ENCODE measurements around the gene CABCOCO1. TPM values are rescaled to one million over a fixed set of nuclear protein-coding genes. Genes with fewer than 3 reads are reported as not detected.

CABCOCO1 gene
- total and polyA plus RNA-seq, 2 of the 13 experiments (the other 11 are each of a cell fraction or from before 2014, with no cell fraction given) = not detected

- TF ChIP-seq ZBTB39 (CRISPR knock-in tag; IDR thresholded peaks at IDR 0.05) = no peak
- no peak for TF ChIP-seq ZNF784 (CRISPR knock-in tag; IDR thresholded peaks at IDR 0.05; ENCODE audit: borderline replicate concordance)
- no peak for TF ChIP-seq ZMYM3 (CRISPR knock-in tag; IDR thresholded peaks at IDR 0.05)
- TF ChIP-seq ARNTL (CRISPR knock-in tag; IDR thresholded peaks at IDR 0.05) = no peak
- no peak for TF ChIP-seq KLF6 (CRISPR knock-in tag; IDR thresholded peaks at IDR 0.05)
Observed at GRCh38 chr10:61682323-61682722, 19.6 kb downstream of the CABCOCO1 start (continued).

- H3K4me3 ChIP-seq (replicated peaks in 1 of 3; ENCODE audit: insufficient read depth in 1 of 3, low read depth in 2 of 3, low read length in 3 of 3) = no peak overlapping the region
- no peak overlapping the region for H3K27ac ChIP-seq (ENCODE audit: extremely low read length, insufficient read depth, low read length)
- FAIRE-seq = no peak
- no peak for DNase-seq (ENCODE audit: low spot score)
- TF ChIP-seq ZNF207 (IDR thresholded peaks at IDR 0.05; ENCODE audit: borderline replicate concordance) (no peak), ZNF446 (CRISPR knock-in tag; IDR thresholded peaks at IDR 0.05) (no peak), REXO4 (CRISPR knock-in tag; IDR thresholded peaks at IDR 0.05; ENCODE audit: borderline replicate concordance) (no peak), BORCS8-MEF2B (CRISPR knock-in tag; IDR thresholded peaks at IDR 0.05) (no peak), ZNF276 (CRISPR knock-in tag; IDR thresholded peaks at IDR 0.05; ENCODE audit: low read depth) (no peak), FOXM1 (CRISPR knock-in tag; IDR thresholded peaks at IDR 0.05) (no peak), CEBPB (IDR thresholded peaks at IDR 0.05; ENCODE audit: borderline replicate concordance, low read depth, low read length) (peak; percentile 35; the same call in 1 of the 2 replicates), ZNF883 (CRISPR knock-in tag; IDR thresholded peaks at IDR 0.05; ENCODE audit: not compliant biosample characterization) (no peak)
- H3K4me2 ChIP-seq (ENCODE audit: low read depth, low read length) = no peak overlapping the region
- H3K9ac ChIP-seq (ENCODE audit: insufficient read depth, low read depth, low read length) = no peak overlapping the region
- in situ Hi-C loops (cut with HindIII; ENCODE audit: extremely low pct_ligation_motif_present, low pct_unique_long_range_greater_than_20kb) = no loop called here
- H3K4me1 ChIP-seq (ENCODE audit: insufficient read depth, low read length) = no peaks in the 10 kb centered on the region
- H3K79me2 ChIP-seq (ENCODE audit: insufficient read depth, low read length) = no peaks in the 10 kb centered on the region
- no TSS peak for BruUV-seq (replicated peaks)
- H3K36me3 ChIP-seq (replicated peaks in 1 of 2; ENCODE audit: control insufficient read depth in 1 of 2, insufficient read depth in 2 of 2, low read length in 2 of 2) = no peaks in the 10 kb centered on the region
- no peaks in the 10 kb centered on the region for H3K27me3 ChIP-seq (ENCODE audit: control insufficient read depth in 1 of 2, insufficient read depth in 2 of 2, low read length in 2 of 2)
- ChIA-PET CTCF (ENCODE audit: low intra/inter-chr PET ratio, low total read pairs) (no interaction called here), POLR2A (no interaction called here)
- H2AFZ ChIP-seq (ENCODE audit: low read length) = no peak overlapping the region
- intact Hi-C loops (cut with micrococcal nuclease; ENCODE audit: unreplicated experiment) = no loop called here
- 0% methylated on average over 1 of the region's 1 CpG for WGBS (ENCODE audit: low lambda C conversion rate)
- no peaks in the 10 kb centered on the region for H4K20me1 ChIP-seq (ENCODE audit: insufficient read depth, low read length)
- ATAC-seq = no peak
- H3K9me3 ChIP-seq (ENCODE audit: low read length) = no peaks in the 10 kb centered on the region
Observed at GRCh38 chr10:61683319-61683718, 20.6 kb downstream of the CABCOCO1 start.

All from HepG2 (cell line).